Upper lobe of left lung (tissue), 4 donors: ENCODE data around the gene PSMG4.

ENCODE experiments used
- CTCF ChIP-seq, 6 experiments: fragments of 450-650 bp in 4 of 6; fragments of 200-600 bp in 2 of 6; sonication (generic) in 2 of 6; IDR thresholded peaks; one replicate each; pipeline ENCODE4 v1.5.1; 2016 to 2019; ENCODE audit warnings: antibody characterized with exemption in 6 of 6
- EP300 ChIP-seq, 4 donors: sonication (generic); formaldehyde crosslinking; IDR thresholded peaks; one replicate each; pipeline ENCODE4 v1.5.1; 2017; ENCODE audit warnings: antibody characterized with exemption in 4 of 4, control low read depth in 2 of 4
- POLR2A ChIP-seq, 4 donors: fragments of 450-650 bp; IDR thresholded peaks; one replicate each; pipeline ENCODE4 v1.5.1; 2016 to 2017; ENCODE audit warnings: antibody characterized with exemption in 4 of 4, mild to moderate bottlenecking in 2 of 4
- POLR2AphosphoS5 ChIP-seq, 2 donors: sonication (generic); formaldehyde crosslinking; IDR thresholded peaks; one replicate each; pipeline ENCODE4 v1.5.1; 2017; ENCODE audit warnings: antibody characterized with exemption in 2 of 2

- no peak for TF ChIP-seq CTCF (IDR thresholded peaks at IDR 0.05)
- TF ChIP-seq POLR2A (IDR thresholded peaks at IDR 0.05) = no peak
- no peak for TF ChIP-seq EP300 (IDR thresholded peaks at IDR 0.05)
- no peak for TF ChIP-seq POLR2AphosphoS5 (IDR thresholded peaks at IDR 0.05)
These were observed 546 bp upstream of the PSMG4 start for GRCh38 chr6:3258201-3258600.
